ENCODE measurements around the gene TMPRSS13. TPM values are rescaled to one million over a fixed set of nuclear protein-coding genes. Genes with fewer than 3 reads are reported as not detected.

TMPRSS13 gene
- polyA plus RNA-seq, 2 of the 4 experiments (the other 2 are of a cell fraction), result not detected

- no peak for TF ChIP-seq HMGXB4 (CRISPR knock-in tag; IDR thresholded peaks at IDR 0.05; ENCODE audit: borderline replicate concordance)
Observed at GRCh38 chr11:117862019-117862725, 67.0 kb downstream of the TMPRSS13 start (continued).

GRCh38 chr11:117861151-117862018, 67.8 kb downstream of the TMPRSS13 start:
- H3K27ac ChIP-seq, result no peak overlapping the region
- H3K4me2 ChIP-seq, result no peak overlapping the region
- ChIA-PET CTCF (interaction anchor here (1.4 to 3.2 kb wide), 3 partner anchors 16 to 86 kb away, joined by 4 to 14 read pairs (median 6); no protein-coding TSS in a partner anchor), POLR2A (no interaction called here)
- H3K9me3 ChIP-seq, result no peaks in the 10 kb centered on the region
- no peak overlapping the region for H3K4me3 ChIP-seq
- H3K4me1 ChIP-seq, result no peaks in the 10 kb centered on the region
- ATAC-seq (no peak), FAIRE-seq (no peak), DNase-seq (ENCODE audit: low read depth in 1 of 2, low spot score in 1 of 2) (no peak)
- TF ChIP-seq HDAC2 (IDR thresholded peaks at IDR 0.05) (no peak), NR3C1 (IDR thresholded peaks at IDR 0.05) (no peak), ZFP36 (IDR thresholded peaks at IDR 0.05; ENCODE audit: borderline replicate concordance, partially characterized antibody) (no peak), HEYL (CRISPR knock-in tag; IDR thresholded peaks at IDR 0.05) (no peak), BCL3 (IDR thresholded peaks at IDR 0.05) (no peak), HMGXB4 (CRISPR knock-in tag; IDR thresholded peaks at IDR 0.05; ENCODE audit: borderline replicate concordance) (no peak), MAFK (IDR thresholded peaks at IDR 0.05; ENCODE audit: partially characterized antibody) (no peak), HES2 (IDR thresholded peaks at IDR 0.05) (no peak), NFE2L2 (conservative IDR thresholded peaks at IDR 0.05; ENCODE audit: low read length) (no peak), ATOH8 (CRISPR knock-in tag; IDR thresholded peaks at IDR 0.05; ENCODE audit: low read depth) (no peak)
- WGBS (ENCODE audit: missing lambda C conversion rate), result 46% methylated on average over 13 of the region's 13 CpGs

GRCh38 chr11:117860139-117860538, 69.1 kb downstream of the TMPRSS13 start:
- Histone ChIP-seq H3K27ac (no peak overlapping the region), H3K4me3 (no peak overlapping the region), H3K4me2 (no peak overlapping the region), H3K4me1 (no peaks in the 10 kb centered on the region), H3K9me3 (no peaks in the 10 kb centered on the region)
- POLR2A ChIA-PET, result no interaction called here
- DNase-seq (ENCODE audit: low read depth in 1 of 2, low spot score in 1 of 2) (no peak), FAIRE-seq (no peak), ATAC-seq (no peak)
- TF ChIP-seq USF2 (IDR thresholded peaks at IDR 0.05) (no peak), ZC3H11A (IDR thresholded peaks at IDR 0.05) (no peak), RCOR1 (IDR thresholded peaks at IDR 0.05; ENCODE audit: low read depth, low read length) (no peak), ZNF302 (CRISPR knock-in tag; IDR thresholded peaks at IDR 0.05) (no peak), NR3C1 (IDR thresholded peaks at IDR 0.05) (no peak), HOXB5 (CRISPR knock-in tag; IDR thresholded peaks at IDR 0.05) (no peak), CHD4 (IDR thresholded peaks at IDR 0.05; ENCODE audit: borderline replicate concordance) (no peak), SREBF2 (IDR thresholded peaks at IDR 0.05) (no peak), HOXA7 (CRISPR knock-in tag; IDR thresholded peaks at IDR 0.05) (no peak), NPAS2 (CRISPR knock-in tag; IDR thresholded peaks at IDR 0.05; ENCODE audit: borderline replicate concordance) (no peak), CBX8 (IDR thresholded peaks at IDR 0.05) (no peak), RFX5 (IDR thresholded peaks at IDR 0.05) (no peak), MAZ (IDR thresholded peaks at IDR 0.05; ENCODE audit: borderline replicate concordance, low read depth, low read length) (no peak), NFE2L2 (conservative IDR thresholded peaks at IDR 0.05; ENCODE audit: low read length) (no peak), FOSL2 (IDR thresholded peaks at IDR 0.05) (no peak), FOSL2 (CRISPR knock-in tag; IDR thresholded peaks at IDR 0.05) (no peak), SMC3 (IDR thresholded peaks at IDR 0.05) (no peak), KDM5A (IDR thresholded peaks at IDR 0.05) (no peak)
- whole genome bisulfite sequencing (ENCODE audit: missing lambda C conversion rate), result 29% methylated on average over 1 of the region's 6 CpGs
- CTCF ChIA-PET, result interaction anchor here (1.7 to 3.2 kb wide), 3 partner anchors 16 to 87 kb away, joined by 3 to 14 read pairs (median 4); no protein-coding TSS in a partner anchor

Data from A549 (cell line).